HG03520 (cell line): ENCODE data around the gene FARS2.

Source experiments
- ATAC-seq: cut with Tn5 transposase; IDR thresholded peaks from one replicate; pipeline ENCODE4 v1.9.1; 2021; ENCODE audit warnings: mild to moderate bottlenecking, moderate library complexity; ENCODE audit not compliant: unreplicated experiment

Gene FARS2

GRCh38 chr6:5260661-5261544 lies at the start of gene FARS2, which contains the start of gene LYRM4:
Gene FARS2 (plus strand): TSS chr6:5261513.
Gene LYRM4 (minus strand): TSS chr6:5260950. CDS start chr6:5260733, 217 bp downstream.
- ATAC-seq = peak; percentile 72

GRCh38 chr6:5213836-5214235 lies 47.5 kb upstream of the FARS2 start:
- no peak for ATAC-seq

- no peak for ATAC-seq
Measured at GRCh38 chr6:5214570-5215052, 46.7 kb upstream of the FARS2 start.

DNA sequence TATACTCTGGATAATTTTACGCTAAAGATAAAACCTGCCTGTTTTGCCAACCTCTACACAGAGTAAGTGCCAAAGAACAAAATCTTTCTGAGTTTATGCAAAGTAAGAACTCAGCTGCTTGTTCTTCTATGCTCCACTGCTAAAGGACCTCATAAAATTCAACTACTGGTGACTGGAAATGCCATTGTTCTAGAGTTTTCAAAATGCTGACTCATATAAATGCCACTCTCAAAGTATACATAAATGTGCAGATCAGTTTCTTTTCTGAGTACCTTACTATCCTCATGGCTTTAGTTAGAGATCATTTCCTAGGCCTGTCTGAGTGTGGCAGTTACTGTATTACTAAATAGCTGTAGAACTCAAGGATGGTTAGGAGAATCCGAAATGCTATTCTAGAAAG lies 46.2 kb upstream of the FARS2 start:
- no peak for ATAC-seq

GRCh38 chr6:5215799-5216198 lies 45.5 kb upstream of the FARS2 start:
- ATAC-seq = no peak

DNA sequence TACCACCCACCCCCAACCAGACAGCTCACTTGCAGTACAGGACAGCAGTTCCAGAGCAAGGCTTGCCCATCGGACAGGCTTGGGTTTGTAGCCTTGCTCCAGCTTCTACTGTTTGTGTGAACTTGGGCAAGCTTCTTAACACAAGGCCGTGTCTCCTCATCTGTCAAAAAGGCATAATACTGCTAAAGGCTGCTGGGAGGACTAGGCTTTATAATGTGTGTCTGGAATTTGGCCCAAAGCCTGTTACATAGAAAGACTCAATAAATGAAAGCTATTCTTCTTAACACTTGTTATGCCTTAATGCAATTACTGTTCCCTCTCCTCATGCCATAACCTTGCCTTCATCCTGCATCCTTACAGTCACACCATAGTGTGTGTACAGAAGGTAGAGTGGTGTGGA lies 44.0 kb upstream of the FARS2 start:
- no peak for ATAC-seq

- ATAC-seq = no peak
Measured at GRCh38 chr6:5219011-5219691, 42.2 kb upstream of the FARS2 start.

DNA sequence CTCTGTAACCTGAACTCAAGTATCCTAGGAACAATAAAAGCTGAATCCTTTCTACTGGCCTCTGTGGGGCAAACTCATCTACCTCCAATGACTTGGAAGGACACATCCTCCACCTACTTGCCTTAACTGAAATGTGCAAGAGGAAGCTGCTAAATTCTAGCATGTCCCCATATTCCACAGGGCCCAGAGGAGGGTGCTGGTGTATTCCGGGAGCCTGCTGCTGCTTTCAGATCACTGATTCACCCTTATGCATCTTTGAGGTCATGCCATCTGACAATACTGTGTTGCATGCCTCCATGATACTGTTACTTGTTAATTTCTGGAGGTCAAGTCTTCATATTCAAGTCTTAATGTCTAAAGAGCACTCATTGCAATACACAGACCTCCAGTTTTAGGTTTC lies 40.9 kb upstream of the FARS2 start:
- ATAC-seq = no peak

DNA sequence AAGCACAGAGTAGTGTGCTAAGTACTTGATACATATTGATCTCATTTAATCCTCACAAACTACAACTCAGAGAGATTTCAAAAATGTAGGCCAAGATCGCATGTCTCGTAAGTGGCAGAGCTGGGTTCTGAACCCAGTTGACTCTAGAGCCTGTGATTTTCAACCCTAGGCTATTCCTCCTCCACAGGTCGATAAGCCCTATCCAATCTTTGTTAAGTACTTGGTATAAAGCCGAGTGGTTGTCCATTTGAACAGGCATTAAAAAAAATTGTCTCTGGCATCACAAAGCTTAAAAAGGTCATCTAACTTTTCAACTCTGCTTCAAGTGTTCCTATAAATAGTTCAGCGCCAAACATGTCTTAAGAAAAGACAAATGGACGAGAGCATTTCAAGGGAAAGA lies 38.0 kb upstream of the FARS2 start:
- ATAC-seq = no peak

DNA sequence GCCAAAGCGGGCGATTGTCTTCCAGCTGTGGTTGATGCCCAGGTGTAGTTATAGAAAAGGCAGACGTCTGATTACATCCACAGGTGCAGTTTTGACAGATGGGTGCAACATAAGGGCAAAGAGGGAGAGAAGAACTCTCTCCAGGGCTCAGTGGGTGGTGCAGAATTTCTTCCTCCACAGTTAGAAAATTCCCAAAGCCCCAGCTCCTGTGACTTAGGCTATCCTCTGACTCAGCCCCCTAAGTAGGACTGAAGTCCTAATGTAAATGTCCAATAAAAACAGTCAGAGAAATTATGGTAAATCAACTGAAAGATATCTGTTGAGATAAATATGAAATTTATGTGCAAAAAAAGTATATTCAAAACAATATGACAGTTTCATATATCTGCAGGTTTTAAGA lies 32.0 kb upstream of the FARS2 start:
- no peak for ATAC-seq

DNA sequence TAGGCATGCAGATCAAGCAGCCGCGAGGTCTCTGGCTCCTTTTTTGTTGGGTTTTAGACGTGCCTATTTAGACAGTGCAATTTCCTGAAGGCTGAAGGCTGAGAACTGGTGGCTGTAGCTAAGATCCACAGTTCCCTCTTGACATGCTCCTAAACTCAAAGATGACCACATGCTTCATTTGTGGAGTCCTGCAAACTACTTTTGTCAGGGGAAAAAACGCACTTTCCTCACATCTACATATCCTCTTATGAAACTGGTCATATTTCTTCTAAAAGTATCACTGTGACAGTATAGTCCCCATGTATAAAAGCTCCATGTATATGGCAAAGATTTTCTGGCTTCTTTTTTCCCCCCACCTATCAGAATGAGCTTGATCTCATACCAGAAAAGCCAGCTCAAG lies 31.2 kb upstream of the FARS2 start:
- no peak for ATAC-seq

DNA sequence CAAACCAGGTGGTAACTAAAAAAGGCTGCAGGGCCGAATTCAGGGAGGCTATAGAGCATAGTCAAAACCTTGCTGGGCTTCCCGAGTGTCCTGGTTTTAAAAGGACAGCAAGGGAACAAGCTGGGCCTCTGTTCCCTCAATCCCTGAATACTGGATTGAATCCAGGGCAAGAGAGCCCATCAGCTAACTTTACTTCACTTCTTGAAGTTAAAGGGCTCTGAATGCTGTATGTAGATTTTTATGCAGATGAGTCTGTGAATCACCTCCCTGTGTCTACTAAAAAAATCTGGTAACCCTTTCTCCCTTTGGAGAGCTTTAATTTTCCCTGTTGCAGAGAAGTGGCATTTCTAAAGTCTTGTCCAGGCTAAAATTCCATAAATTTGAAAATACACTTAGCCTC lies 30.0 kb upstream of the FARS2 start:
- no peak for ATAC-seq

GRCh38 chr6:5234874-5235273 lies 26.4 kb upstream of the FARS2 start:
- ATAC-seq = no peak

DNA sequence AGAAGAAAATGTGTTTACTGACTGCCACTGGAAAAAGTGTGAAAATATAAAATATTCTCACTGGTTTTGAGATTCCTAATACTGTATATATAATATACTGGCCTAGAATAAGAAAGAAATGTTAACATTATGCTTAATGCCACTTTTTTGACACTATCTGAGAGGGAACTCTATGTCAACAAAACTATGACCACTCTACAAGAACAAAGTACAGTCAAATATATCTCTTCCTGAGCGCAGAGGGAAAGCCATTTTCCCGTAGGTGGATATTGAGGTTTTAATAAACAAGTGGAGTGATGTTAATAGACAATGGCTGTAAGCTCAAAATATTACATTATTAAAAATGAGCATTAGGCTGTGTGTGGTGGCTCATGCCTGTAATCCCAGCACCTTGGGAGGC lies 25.5 kb upstream of the FARS2 start:
- no peak for ATAC-seq

DNA sequence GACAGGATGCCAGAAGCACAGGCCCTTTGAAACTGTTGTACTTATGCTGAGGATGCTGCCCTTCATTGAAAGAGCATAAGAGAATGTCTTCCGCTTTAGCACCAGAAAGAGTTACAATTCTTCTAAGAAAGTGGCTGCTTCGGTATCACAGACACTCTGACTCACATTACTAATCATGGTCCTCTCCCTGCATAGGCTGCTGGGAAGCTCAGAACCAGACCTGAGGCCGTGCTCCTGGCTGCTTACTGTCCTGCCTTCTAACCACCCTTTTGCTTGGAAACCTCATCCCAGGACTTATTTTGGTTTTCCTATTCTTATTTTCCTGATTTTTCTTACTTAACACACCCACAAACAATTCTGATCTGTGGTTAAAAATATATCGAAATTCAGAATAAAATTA lies 23.5 kb upstream of the FARS2 start:
- ATAC-seq = no peak

GRCh38 chr6:5238336-5238735 lies 23.0 kb upstream of the FARS2 start:
- no peak for ATAC-seq

DNA sequence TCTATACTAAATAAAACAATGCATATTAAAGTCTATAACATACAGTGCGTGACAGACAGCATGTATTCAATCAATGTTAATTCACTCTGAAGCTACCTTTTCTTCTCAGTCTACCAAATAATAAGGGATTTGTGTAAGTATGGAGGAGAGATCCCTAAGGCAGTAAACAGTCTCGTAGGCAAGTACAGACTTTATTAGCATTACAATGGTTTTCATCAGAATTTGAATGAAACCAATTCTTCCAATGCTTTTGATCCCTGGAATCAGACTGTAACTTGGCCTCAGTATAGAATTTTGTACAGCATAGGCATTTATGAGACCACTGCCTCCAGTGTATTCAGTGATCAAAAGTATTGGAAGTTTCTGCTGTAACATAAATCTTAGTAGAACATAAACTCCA lies 20.1 kb upstream of the FARS2 start:
- ATAC-seq = no peak

- ATAC-seq = no peak
Measured at GRCh38 chr6:5243069-5243468, 18.2 kb upstream of the FARS2 start.

- no peak for ATAC-seq
Measured at GRCh38 chr6:5246141-5247097, 14.9 kb upstream of the FARS2 start.

DNA sequence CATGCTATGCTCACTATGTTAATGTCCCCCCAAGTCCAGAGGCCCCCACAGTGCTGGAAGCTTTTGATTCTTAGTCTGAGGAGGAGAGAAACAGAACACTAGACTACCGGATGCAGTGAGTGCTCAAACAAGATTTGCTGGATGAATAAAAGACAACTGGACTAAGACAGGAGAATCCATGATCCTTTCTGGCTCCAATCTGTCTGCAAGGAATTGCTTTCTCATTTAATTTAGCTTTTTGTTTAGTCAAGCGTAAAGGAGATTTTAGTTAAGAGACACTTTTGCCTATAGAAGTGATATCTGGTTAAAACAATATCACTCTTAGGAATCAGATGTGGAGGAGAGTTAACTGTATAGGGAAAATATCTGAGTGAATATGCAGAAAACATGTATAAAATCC lies 14.1 kb upstream of the FARS2 start:
- ATAC-seq = no peak
